Panc1 (cell line): ENCODE measurements around the gene DGCR2. TPM values are rescaled to one million over a fixed set of nuclear protein-coding genes. Genes with fewer than 3 reads are reported as not detected.

Experiments
- ATAC-seq: fragments of 200-7000 bp; cut with Tn5 transposase; 2 replicates; pipeline ENCODE4 v1.9.1; 2020; ENCODE audit warnings: mild to moderate bottlenecking, moderate library complexity
- BruUV-seq: library from RNA; stranded (reverse); fragments of 400-500 nt; replicated peaks from 2 replicates; lab custom pipeline; 2021; lab: Mats Ljungman, UMichigan
- CTCF ChIA-PET: fragments of 300-600 bp; sonication (Branson Sonifier 250); formaldehyde crosslinking; loops from one replicate; lab custom pipeline; 2022; ENCODE audit warnings: antibody characterized with exemption; lab: Charles Lee
- POLR2A ChIA-PET: fragments of 300-600 bp; sonication (Branson Sonifier 250); formaldehyde crosslinking; loops from one replicate; lab custom pipeline; 2022; ENCODE audit warnings: antibody characterized with exemption; lab: Charles Lee
- DNase-seq: peaks from one replicate; pipeline ENCODE4 v3.0.0-alpha.2; 2010; ENCODE audit warnings: low read depth, low spot score
- H3K27ac ChIP-seq: 2 replicates; pipeline ENCODE4 v1.5.1; 2011; ENCODE audit warnings: mild to moderate bottlenecking, low read length, inconsistent platforms
- H3K27me3 ChIP-seq: fragments of 200-500 bp; sonication (Bioruptor generic); 2 replicates; pipeline ENCODE4 v1.6.0; 2014; ENCODE audit warnings: low read length, inconsistent platforms; ENCODE audit not compliant: control insufficient read depth, insufficient read depth
- H3K36me3 ChIP-seq: fragments of 200-500 bp; sonication (Bioruptor generic); 2 replicates; pipeline ENCODE4 v1.5.1; 2014; ENCODE audit warnings: inconsistent platforms, mild to moderate bottlenecking, low read length, moderate library complexity; ENCODE audit not compliant: control insufficient read depth, insufficient read depth
- H3K4me1 ChIP-seq: 2 replicates; pipeline ENCODE4 v1.5.1; 2011; ENCODE audit warnings: inconsistent platforms, mild to moderate bottlenecking, low read length, moderate library complexity; ENCODE audit not compliant: control insufficient read depth, insufficient read depth
- H3K4me3 ChIP-seq, 2 experiments: 2 replicates each; pipeline ENCODE4 v1.5.1; 2011 to 2012; ENCODE audit warnings: low read depth in 2 of 2, low read length in 2 of 2, mild to moderate bottlenecking in 2 of 2, inconsistent platforms in 1 of 2, moderate library complexity in 1 of 2
- H3K9me3 ChIP-seq: fragments of 200-500 bp; sonication (Bioruptor generic); 2 replicates; pipeline ENCODE4 v1.5.1; 2014; ENCODE audit warnings: low read depth, mild to moderate bottlenecking, inconsistent platforms, low read length, moderate library complexity; ENCODE audit not compliant: control insufficient read depth, insufficient read depth
- POLR2AphosphoS5 ChIP-seq: IDR thresholded peaks from 2 replicates; pipeline ENCODE4 v1.6.1; 2012; ENCODE audit warnings: mild to moderate bottlenecking, low read depth, low read length, moderate library complexity
- SIN3A ChIP-seq: IDR thresholded peaks from 2 replicates; pipeline ENCODE4 v1.6.1; 2012; ENCODE audit warnings: low read depth, mild to moderate bottlenecking, low read length, moderate library complexity, borderline replicate concordance; ENCODE audit not compliant: insufficient read depth
- TCF7L2 ChIP-seq: IDR thresholded peaks from 2 replicates; pipeline ENCODE4 v1.6.1; 2011; ENCODE audit warnings: mild to moderate bottlenecking, low read depth, low read length, inconsistent platforms
- in situ Hi-C: cut with HindIII; loops from 2 replicates; pipeline ENCODE4 v1.10.0; 2016; ENCODE audit warnings: low sequenced_read_pairs, low pct_unique_long_range_greater_than_20kb
- intact Hi-C: fragments of 100-400 bp; cut with micrococcal nuclease; formaldehyde crosslinking; loops from one replicate; pipeline ENCODE4 v1.10.0; 2022; ENCODE audit not compliant: unreplicated experiment
- total RNA-seq: library from RNA; stranded (reverse); gene quantifications from one replicate; pipeline ENCODE4 v1.2.1, GENCODE V29; 2021; ENCODE audit not compliant: unreplicated experiment
- TF ChIP-seq, protein P1 (sequence below), 2 experiments: IDR thresholded peaks; 2 replicates each; pipeline ENCODE4 v1.6.1; 2011 to 2012; ENCODE audit warnings: low read depth in 2 of 2, control low read depth in 1 of 2, low read length in 1 of 2, mild to moderate bottlenecking in 1 of 2, moderate library complexity in 1 of 2; ENCODE audit not compliant: insufficient read depth in 1 of 2
- TF ChIP-seq, protein P2 (sequence below): fragments of 450-650 bp; IDR thresholded peaks from 2 replicates; pipeline ENCODE4 v1.5.1; 2017; ENCODE audit warnings: mild to moderate bottlenecking

The DGCR2 gene
- total RNA-seq, 1 experiment from 2014 or later = 35.1 TPM

DNA sequence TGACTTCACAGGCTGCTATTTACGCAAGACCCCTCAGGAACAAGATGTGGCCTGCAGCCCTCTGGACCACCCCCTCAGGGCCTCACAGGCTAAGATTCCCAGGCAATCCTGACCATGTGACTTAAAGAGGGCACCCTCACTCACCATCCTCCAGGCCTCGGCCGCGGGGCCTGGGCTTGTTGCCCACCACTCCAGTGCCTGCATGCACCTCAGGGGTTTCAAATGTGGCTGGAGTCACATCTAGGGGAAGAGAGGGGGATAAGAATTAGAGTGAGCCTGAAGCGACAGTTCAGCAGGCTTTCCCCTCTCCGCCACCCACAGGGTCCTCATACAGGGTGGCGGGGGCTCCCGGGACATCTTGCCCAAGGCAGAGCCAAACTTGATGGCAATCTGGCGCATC lies 20.2 kb upstream of the DGCR2 start:
- H3K27ac ChIP-seq = no peak overlapping the region
- ATAC-seq (no peak), DNase-seq (no peak)
- ChIA-PET POLR2A (no interaction called here), CTCF (no interaction called here)
- no TSS peak for BruUV-seq
- no peaks in the 10 kb centered on the region for H3K9me3 ChIP-seq
- in situ Hi-C loops (no loop called here), intact Hi-C loops (no loop called here)
- no peak overlapping the region for H3K4me3 ChIP-seq
- no peaks in the 10 kb centered on the region for H3K4me1 ChIP-seq
- peaks cover 6% of the 10 kb centered on the region for H3K36me3 ChIP-seq
- H3K27me3 ChIP-seq = no peaks in the 10 kb centered on the region
- no peak for TF ChIP-seq POLR2AphosphoS5
- TF ChIP-seq, protein P1, sequence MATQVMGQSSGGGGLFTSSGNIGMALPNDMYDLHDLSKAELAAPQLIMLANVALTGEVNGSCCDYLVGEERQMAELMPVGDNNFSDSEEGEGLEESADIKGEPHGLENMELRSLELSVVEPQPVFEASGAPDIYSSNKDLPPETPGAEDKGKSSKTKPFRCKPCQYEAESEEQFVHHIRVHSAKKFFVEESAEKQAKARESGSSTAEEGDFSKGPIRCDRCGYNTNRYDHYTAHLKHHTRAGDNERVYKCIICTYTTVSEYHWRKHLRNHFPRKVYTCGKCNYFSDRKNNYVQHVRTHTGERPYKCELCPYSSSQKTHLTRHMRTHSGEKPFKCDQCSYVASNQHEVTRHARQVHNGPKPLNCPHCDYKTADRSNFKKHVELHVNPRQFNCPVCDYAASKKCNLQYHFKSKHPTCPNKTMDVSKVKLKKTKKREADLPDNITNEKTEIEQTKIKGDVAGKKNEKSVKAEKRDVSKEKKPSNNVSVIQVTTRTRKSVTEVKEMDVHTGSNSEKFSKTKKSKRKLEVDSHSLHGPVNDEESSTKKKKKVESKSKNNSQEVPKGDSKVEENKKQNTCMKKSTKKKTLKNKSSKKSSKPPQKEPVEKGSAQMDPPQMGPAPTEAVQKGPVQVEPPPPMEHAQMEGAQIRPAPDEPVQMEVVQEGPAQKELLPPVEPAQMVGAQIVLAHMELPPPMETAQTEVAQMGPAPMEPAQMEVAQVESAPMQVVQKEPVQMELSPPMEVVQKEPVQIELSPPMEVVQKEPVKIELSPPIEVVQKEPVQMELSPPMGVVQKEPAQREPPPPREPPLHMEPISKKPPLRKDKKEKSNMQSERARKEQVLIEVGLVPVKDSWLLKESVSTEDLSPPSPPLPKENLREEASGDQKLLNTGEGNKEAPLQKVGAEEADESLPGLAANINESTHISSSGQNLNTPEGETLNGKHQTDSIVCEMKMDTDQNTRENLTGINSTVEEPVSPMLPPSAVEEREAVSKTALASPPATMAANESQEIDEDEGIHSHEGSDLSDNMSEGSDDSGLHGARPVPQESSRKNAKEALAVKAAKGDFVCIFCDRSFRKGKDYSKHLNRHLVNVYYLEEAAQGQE (IDR thresholded peaks at IDR 0.05; ENCODE audit: insufficient read depth in 1 of 2, low read depth in 2 of 2, low read length in 1 of 2) = no peak
- TF ChIP-seq TCF7L2 = no peak
- TF ChIP-seq SIN3A = no peak
- TF ChIP-seq, protein P2, sequence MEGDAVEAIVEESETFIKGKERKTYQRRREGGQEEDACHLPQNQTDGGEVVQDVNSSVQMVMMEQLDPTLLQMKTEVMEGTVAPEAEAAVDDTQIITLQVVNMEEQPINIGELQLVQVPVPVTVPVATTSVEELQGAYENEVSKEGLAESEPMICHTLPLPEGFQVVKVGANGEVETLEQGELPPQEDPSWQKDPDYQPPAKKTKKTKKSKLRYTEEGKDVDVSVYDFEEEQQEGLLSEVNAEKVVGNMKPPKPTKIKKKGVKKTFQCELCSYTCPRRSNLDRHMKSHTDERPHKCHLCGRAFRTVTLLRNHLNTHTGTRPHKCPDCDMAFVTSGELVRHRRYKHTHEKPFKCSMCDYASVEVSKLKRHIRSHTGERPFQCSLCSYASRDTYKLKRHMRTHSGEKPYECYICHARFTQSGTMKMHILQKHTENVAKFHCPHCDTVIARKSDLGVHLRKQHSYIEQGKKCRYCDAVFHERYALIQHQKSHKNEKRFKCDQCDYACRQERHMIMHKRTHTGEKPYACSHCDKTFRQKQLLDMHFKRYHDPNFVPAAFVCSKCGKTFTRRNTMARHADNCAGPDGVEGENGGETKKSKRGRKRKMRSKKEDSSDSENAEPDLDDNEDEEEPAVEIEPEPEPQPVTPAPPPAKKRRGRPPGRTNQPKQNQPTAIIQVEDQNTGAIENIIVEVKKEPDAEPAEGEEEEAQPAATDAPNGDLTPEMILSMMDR = no peak

DNA sequence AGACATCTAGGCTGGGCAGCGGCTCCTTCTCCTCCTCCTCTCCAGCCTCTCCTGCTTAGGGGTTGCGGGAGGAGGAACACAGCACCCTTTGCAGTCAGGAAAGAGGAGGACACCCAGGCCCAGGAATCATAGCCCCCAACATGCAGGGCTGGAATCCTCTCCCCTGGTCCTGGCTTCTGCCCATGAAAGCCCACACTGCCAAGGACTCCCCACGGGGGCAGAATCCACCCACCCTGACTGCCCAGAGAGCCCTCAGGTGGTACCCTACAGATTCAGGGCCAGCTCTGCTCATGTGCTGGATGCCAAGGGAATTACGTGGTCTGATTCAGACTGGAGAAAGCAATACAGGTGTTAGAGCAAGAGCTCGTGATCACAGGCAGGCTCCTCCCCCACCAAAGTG lies 17.8 kb upstream of the DGCR2 start:
- no peaks in the 10 kb centered on the region for H3K9me3 ChIP-seq
- intact Hi-C loops = no loop called here
- ChIA-PET CTCF (no interaction called here), POLR2A (interaction anchor here (0.7 kb wide), 1 partner anchor 114 kb away, joined by 3 read pairs; no protein-coding TSS in a partner anchor)
- TF ChIP-seq, protein P1 (IDR thresholded peaks at IDR 0.05; ENCODE audit: insufficient read depth in 1 of 2, low read depth in 2 of 2, low read length in 1 of 2) = no peak
- TF ChIP-seq POLR2AphosphoS5 = no peak
- no peak for TF ChIP-seq SIN3A
- no peak for TF ChIP-seq TCF7L2
- TF ChIP-seq, protein P2 = no peak
- DNase-seq = no peak
- no peaks in the 10 kb centered on the region for H3K27me3 ChIP-seq
- no peaks in the 10 kb centered on the region for H3K4me1 ChIP-seq
- no peak for ATAC-seq
- in situ Hi-C loops = no loop called here
- no TSS peak for BruUV-seq
- no peak overlapping the region for H3K4me3 ChIP-seq
- peaks cover 6% of the 10 kb centered on the region for H3K36me3 ChIP-seq
- H3K27ac ChIP-seq = no peak overlapping the region
